Measurements from ENCODE around the gene RDH13.
"Not testable (repeated sequence)": the region's sequence is repeated elsewhere in the genome, so short reads cannot be mapped to it uniquely, and the experiment has no call there.

DNA sequence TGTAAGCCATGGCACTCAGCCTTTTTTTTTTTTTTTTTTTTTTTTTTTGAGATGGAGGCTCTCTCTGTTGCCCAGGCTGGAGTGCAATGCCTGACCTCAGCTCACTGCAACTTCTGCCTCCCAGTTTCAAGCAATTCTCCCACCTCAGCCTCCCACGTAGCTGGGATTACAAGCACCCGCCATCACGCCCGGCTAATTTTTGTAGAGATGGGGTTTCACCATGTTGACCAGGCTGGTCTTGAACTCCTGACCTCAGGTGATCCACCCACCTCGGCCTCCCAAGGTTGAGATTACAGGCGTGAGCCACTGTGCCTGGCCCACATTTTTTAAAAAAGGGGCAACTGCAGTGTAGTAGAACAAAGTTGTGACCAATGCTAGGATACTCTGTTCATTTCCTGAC is 25.3 kb downstream of the RDH13 start:
- TF ChIP-seq FOXP1 (CRISPR knock-in tag; IDR thresholded peaks at IDR 0.05; ENCODE audit: borderline replicate concordance); SMAD3 (CRISPR knock-in tag; IDR thresholded peaks at IDR 0.05; ENCODE audit: borderline replicate concordance); MYBL2 (CRISPR knock-in tag; IDR thresholded peaks at IDR 0.05); NFYB (CRISPR knock-in tag; conservative IDR thresholded peaks at IDR 0.05; ENCODE audit: low read depth); CREB1 (CRISPR knock-in tag; IDR thresholded peaks at IDR 0.05); HMGA2 (CRISPR knock-in tag; IDR thresholded peaks at IDR 0.05); ZNF219 (CRISPR knock-in tag; IDR thresholded peaks at IDR 0.05; ENCODE audit: borderline replicate concordance): not testable (repeated sequence)
- TF ChIP-seq, protein P1, sequence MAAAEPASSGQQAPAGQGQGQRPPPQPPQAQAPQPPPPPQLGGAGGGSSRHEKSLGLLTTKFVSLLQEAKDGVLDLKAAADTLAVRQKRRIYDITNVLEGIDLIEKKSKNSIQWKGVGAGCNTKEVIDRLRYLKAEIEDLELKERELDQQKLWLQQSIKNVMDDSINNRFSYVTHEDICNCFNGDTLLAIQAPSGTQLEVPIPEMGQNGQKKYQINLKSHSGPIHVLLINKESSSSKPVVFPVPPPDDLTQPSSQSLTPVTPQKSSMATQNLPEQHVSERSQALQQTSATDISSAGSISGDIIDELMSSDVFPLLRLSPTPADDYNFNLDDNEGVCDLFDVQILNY (CRISPR knock-in tag; IDR thresholded peaks at IDR 0.05), result not testable (repeated sequence)
- TF ChIP-seq, protein P2, sequence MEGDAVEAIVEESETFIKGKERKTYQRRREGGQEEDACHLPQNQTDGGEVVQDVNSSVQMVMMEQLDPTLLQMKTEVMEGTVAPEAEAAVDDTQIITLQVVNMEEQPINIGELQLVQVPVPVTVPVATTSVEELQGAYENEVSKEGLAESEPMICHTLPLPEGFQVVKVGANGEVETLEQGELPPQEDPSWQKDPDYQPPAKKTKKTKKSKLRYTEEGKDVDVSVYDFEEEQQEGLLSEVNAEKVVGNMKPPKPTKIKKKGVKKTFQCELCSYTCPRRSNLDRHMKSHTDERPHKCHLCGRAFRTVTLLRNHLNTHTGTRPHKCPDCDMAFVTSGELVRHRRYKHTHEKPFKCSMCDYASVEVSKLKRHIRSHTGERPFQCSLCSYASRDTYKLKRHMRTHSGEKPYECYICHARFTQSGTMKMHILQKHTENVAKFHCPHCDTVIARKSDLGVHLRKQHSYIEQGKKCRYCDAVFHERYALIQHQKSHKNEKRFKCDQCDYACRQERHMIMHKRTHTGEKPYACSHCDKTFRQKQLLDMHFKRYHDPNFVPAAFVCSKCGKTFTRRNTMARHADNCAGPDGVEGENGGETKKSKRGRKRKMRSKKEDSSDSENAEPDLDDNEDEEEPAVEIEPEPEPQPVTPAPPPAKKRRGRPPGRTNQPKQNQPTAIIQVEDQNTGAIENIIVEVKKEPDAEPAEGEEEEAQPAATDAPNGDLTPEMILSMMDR (IDR thresholded peaks at IDR 0.05), result not testable (repeated sequence)
- TF ChIP-seq, protein P3, sequence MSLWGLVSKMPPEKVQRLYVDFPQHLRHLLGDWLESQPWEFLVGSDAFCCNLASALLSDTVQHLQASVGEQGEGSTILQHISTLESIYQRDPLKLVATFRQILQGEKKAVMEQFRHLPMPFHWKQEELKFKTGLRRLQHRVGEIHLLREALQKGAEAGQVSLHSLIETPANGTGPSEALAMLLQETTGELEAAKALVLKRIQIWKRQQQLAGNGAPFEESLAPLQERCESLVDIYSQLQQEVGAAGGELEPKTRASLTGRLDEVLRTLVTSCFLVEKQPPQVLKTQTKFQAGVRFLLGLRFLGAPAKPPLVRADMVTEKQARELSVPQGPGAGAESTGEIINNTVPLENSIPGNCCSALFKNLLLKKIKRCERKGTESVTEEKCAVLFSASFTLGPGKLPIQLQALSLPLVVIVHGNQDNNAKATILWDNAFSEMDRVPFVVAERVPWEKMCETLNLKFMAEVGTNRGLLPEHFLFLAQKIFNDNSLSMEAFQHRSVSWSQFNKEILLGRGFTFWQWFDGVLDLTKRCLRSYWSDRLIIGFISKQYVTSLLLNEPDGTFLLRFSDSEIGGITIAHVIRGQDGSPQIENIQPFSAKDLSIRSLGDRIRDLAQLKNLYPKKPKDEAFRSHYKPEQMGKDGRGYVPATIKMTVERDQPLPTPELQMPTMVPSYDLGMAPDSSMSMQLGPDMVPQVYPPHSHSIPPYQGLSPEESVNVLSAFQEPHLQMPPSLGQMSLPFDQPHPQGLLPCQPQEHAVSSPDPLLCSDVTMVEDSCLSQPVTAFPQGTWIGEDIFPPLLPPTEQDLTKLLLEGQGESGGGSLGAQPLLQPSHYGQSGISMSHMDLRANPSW (CRISPR knock-in tag; conservative IDR thresholded peaks at IDR 0.05; ENCODE audit: low read depth), result not testable (repeated sequence)
- TF ChIP-seq, protein P4, sequence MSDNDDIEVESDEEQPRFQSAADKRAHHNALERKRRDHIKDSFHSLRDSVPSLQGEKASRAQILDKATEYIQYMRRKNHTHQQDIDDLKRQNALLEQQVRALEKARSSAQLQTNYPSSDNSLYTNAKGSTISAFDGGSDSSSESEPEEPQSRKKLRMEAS (CRISPR knock-in tag; IDR thresholded peaks at IDR 0.05), result not testable (repeated sequence)
- TF ChIP-seq, protein P5, sequence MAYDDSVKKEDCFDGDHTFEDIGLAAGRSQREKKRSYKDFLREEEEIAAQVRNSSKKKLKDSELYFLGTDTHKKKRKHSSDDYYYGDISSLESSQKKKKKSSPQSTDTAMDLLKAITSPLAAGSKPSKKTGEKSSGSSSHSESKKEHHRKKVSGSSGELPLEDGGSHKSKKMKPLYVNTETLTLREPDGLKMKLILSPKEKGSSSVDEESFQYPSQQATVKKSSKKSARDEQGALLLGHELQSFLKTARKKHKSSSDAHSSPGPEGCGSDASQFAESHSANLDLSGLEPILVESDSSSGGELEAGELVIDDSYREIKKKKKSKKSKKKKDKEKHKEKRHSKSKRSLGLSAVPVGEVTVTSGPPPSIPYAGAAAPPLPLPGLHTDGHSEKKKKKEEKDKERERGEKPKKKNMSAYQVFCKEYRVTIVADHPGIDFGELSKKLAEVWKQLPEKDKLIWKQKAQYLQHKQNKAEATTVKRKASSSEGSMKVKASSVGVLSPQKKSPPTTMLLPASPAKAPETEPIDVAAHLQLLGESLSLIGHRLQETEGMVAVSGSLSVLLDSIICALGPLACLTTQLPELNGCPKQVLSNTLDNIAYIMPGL (CRISPR knock-in tag; IDR thresholded peaks at IDR 0.05), result not testable (repeated sequence)
